Parathyroid adenoma (tissue), 2 donors: Measurements from ENCODE around the gene IGLL1.

Source experiments
- H2AFZ ChIP-seq: fragments of 300-600 bp; sonication (generic); one replicate; pipeline ENCODE4 v1.7.0; 2017; ENCODE audit warnings: antibody characterized with exemption, mild to moderate bottlenecking
- H3K27ac ChIP-seq: fragments of 300-600 bp; sonication (generic); one replicate; pipeline ENCODE4 v1.7.0; 2017
- H3K27me3 ChIP-seq: fragments of 300-600 bp; sonication (generic); one replicate; pipeline ENCODE4 v1.7.0; 2017; ENCODE audit warnings: low read length; ENCODE audit not compliant: control insufficient read depth, insufficient read depth
- H3K36me3 ChIP-seq: fragments of 300-600 bp; sonication (generic); one replicate; pipeline ENCODE4 v1.7.0; 2017; ENCODE audit warnings: low read length; ENCODE audit not compliant: control insufficient read depth, insufficient read depth
- H3K4me1 ChIP-seq: fragments of 300-600 bp; sonication (generic); one replicate; pipeline ENCODE4 v1.7.0; 2017; ENCODE audit warnings: control low read depth
- H3K4me2 ChIP-seq: fragments of 300-600 bp; sonication (generic); one replicate; pipeline ENCODE4 v1.7.0; 2017; ENCODE audit warnings: low read length
- H3K4me3 ChIP-seq: fragments of 300-600 bp; sonication (generic); one replicate; pipeline ENCODE4 v1.7.0; 2017; ENCODE audit warnings: low read depth, low read length
- H3K79me2 ChIP-seq: fragments of 300-600 bp; sonication (generic); one replicate; pipeline ENCODE4 v1.7.0; 2017; ENCODE audit warnings: control low read depth
- H3K9ac ChIP-seq: fragments of 300-600 bp; sonication (generic); one replicate; pipeline ENCODE4 v1.7.0; 2017; ENCODE audit warnings: mild to moderate bottlenecking
- H3K9me3 ChIP-seq: fragments of 300-600 bp; sonication (generic); one replicate; pipeline ENCODE4 v1.7.0; 2017; ENCODE audit warnings: low read length; ENCODE audit not compliant: control insufficient read depth
- CTCF ChIP-seq: fragments of 300-600 bp; sonication (generic); IDR thresholded peaks from one replicate; pipeline ENCODE4 v1.7.0; 2017; ENCODE audit warnings: antibody characterized with exemption, mild to moderate bottlenecking
- donor health status: primary hyperparathyroidism.

IGLL1 gene

GRCh38 chr22:23591846-23592245, 11.8 kb upstream of the IGLL1 start:
- Histone ChIP-seq H3K9ac (no peak overlapping the region), H3K27me3 (no peaks in the 10 kb centered on the region), H3K4me3 (no peak overlapping the region), H3K4me1 (no peaks in the 10 kb centered on the region), H2AFZ (no peak overlapping the region), H3K27ac (no peak overlapping the region), H3K4me2 (no peak overlapping the region), H3K79me2 (no peaks in the 10 kb centered on the region), H3K36me3 (no peaks in the 10 kb centered on the region), H3K9me3 (no peaks in the 10 kb centered on the region)
- TF ChIP-seq CTCF: no peak

GRCh38 chr22:23591201-23591791, 11.2 kb upstream of the IGLL1 start:
- H3K4me2 ChIP-seq: no peak overlapping the region
- no peaks in the 10 kb centered on the region for H3K36me3 ChIP-seq
- H3K27me3 ChIP-seq: no peaks in the 10 kb centered on the region
- no peak overlapping the region for H3K4me3 ChIP-seq
- H3K27ac ChIP-seq: no peak overlapping the region
- no peak overlapping the region for H2AFZ ChIP-seq
- no peaks in the 10 kb centered on the region for H3K9me3 ChIP-seq
- H3K9ac ChIP-seq: no peak overlapping the region
- no peaks in the 10 kb centered on the region for H3K4me1 ChIP-seq
- TF ChIP-seq CTCF: peak; percentile 66
- H3K79me2 ChIP-seq: no peaks in the 10 kb centered on the region

- H2AFZ ChIP-seq: no peak overlapping the region
- no peak overlapping the region for H3K4me3 ChIP-seq
- no peaks in the 10 kb centered on the region for H3K4me1 ChIP-seq
- H3K4me2 ChIP-seq: no peak overlapping the region
- H3K27ac ChIP-seq: no peak overlapping the region
- no peak for TF ChIP-seq CTCF
- no peaks in the 10 kb centered on the region for H3K36me3 ChIP-seq
- no peaks in the 10 kb centered on the region for H3K27me3 ChIP-seq
- H3K9me3 ChIP-seq: no peaks in the 10 kb centered on the region
- H3K9ac ChIP-seq: no peak overlapping the region
- no peaks in the 10 kb centered on the region for H3K79me2 ChIP-seq
Observed at GRCh38 chr22:23583836-23584235, 3.7 kb upstream of the IGLL1 start.

- Histone ChIP-seq H2AFZ (no peak overlapping the region), H3K4me2 (no peak overlapping the region), H3K9me3 (no peaks in the 10 kb centered on the region), H3K27me3 (no peaks in the 10 kb centered on the region), H3K36me3 (no peaks in the 10 kb centered on the region), H3K79me2 (no peaks in the 10 kb centered on the region), H3K9ac (no peak overlapping the region), H3K27ac (no peak overlapping the region), H3K4me1 (no peaks in the 10 kb centered on the region), H3K4me3 (no peak overlapping the region)
- no peak for TF ChIP-seq CTCF
Observed at GRCh38 chr22:23583153-23583552, 3.1 kb upstream of the IGLL1 start.

GRCh38 chr22:23581260-23581650, 1.2 kb upstream of the IGLL1 start:
- Histone ChIP-seq H3K9ac (no peak overlapping the region), H3K36me3 (no peaks in the 10 kb centered on the region), H3K4me2 (no peak overlapping the region), H3K4me3 (no peak overlapping the region), H3K9me3 (no peaks in the 10 kb centered on the region), H3K27ac (no peak overlapping the region), H3K4me1 (no peaks in the 10 kb centered on the region), H3K79me2 (no peaks in the 10 kb centered on the region), H3K27me3 (no peaks in the 10 kb centered on the region), H2AFZ (no peak overlapping the region)
- no peak for TF ChIP-seq CTCF
